Panc1 (cell line): ENCODE measurements around the gene DNAH3. TPM values are rescaled to one million over a fixed set of nuclear protein-coding genes. Genes with fewer than 3 reads are reported as not detected.
"Not testable (repeated sequence)": the region's sequence is repeated elsewhere in the genome, so short reads cannot be mapped to it uniquely, and the experiment has no call there.

Experiments used
- ATAC-seq: fragments of 200-7000 bp; cut with Tn5 transposase; 2 replicates; pipeline ENCODE4 v1.9.1; 2020; ENCODE audit warnings: mild to moderate bottlenecking, moderate library complexity
- BruUV-seq: library from RNA; stranded (reverse); fragments of 400-500 nt; replicated peaks from 2 replicates; lab custom pipeline; 2021; lab: Mats Ljungman, UMichigan
- CTCF ChIA-PET: fragments of 300-600 bp; sonication (Branson Sonifier 250); formaldehyde crosslinking; loops from one replicate; lab custom pipeline; 2022; ENCODE audit warnings: antibody characterized with exemption; lab: Charles Lee
- POLR2A ChIA-PET: fragments of 300-600 bp; sonication (Branson Sonifier 250); formaldehyde crosslinking; loops from one replicate; lab custom pipeline; 2022; ENCODE audit warnings: antibody characterized with exemption; lab: Charles Lee
- DNase-seq: peaks from one replicate; pipeline ENCODE4 v3.0.0-alpha.2; 2010; ENCODE audit warnings: low read depth, low spot score
- H3K27ac ChIP-seq: 2 replicates; pipeline ENCODE4 v1.5.1; 2011; ENCODE audit warnings: mild to moderate bottlenecking, low read length, inconsistent platforms
- H3K27me3 ChIP-seq: fragments of 200-500 bp; sonication (Bioruptor generic); 2 replicates; pipeline ENCODE4 v1.6.0; 2014; ENCODE audit warnings: low read length, inconsistent platforms; ENCODE audit not compliant: control insufficient read depth, insufficient read depth
- H3K36me3 ChIP-seq: fragments of 200-500 bp; sonication (Bioruptor generic); 2 replicates; pipeline ENCODE4 v1.5.1; 2014; ENCODE audit warnings: inconsistent platforms, mild to moderate bottlenecking, low read length, moderate library complexity; ENCODE audit not compliant: control insufficient read depth, insufficient read depth
- H3K4me1 ChIP-seq: 2 replicates; pipeline ENCODE4 v1.5.1; 2011; ENCODE audit warnings: inconsistent platforms, mild to moderate bottlenecking, low read length, moderate library complexity; ENCODE audit not compliant: control insufficient read depth, insufficient read depth
- H3K4me3 ChIP-seq, 2 experiments: 2 replicates each; pipeline ENCODE4 v1.5.1; 2011 to 2012; ENCODE audit warnings: low read depth in 2 of 2, low read length in 2 of 2, mild to moderate bottlenecking in 2 of 2, inconsistent platforms in 1 of 2, moderate library complexity in 1 of 2
- H3K9me3 ChIP-seq: fragments of 200-500 bp; sonication (Bioruptor generic); 2 replicates; pipeline ENCODE4 v1.5.1; 2014; ENCODE audit warnings: low read depth, mild to moderate bottlenecking, inconsistent platforms, low read length, moderate library complexity; ENCODE audit not compliant: control insufficient read depth, insufficient read depth
- CTCF ChIP-seq: fragments of 450-650 bp; IDR thresholded peaks from 2 replicates; pipeline ENCODE4 v1.5.1; 2017; ENCODE audit warnings: mild to moderate bottlenecking
- POLR2AphosphoS5 ChIP-seq: IDR thresholded peaks from 2 replicates; pipeline ENCODE4 v1.6.1; 2012; ENCODE audit warnings: mild to moderate bottlenecking, low read depth, low read length, moderate library complexity
- SIN3A ChIP-seq: IDR thresholded peaks from 2 replicates; pipeline ENCODE4 v1.6.1; 2012; ENCODE audit warnings: low read depth, mild to moderate bottlenecking, low read length, moderate library complexity, borderline replicate concordance; ENCODE audit not compliant: insufficient read depth
- TCF7L2 ChIP-seq: IDR thresholded peaks from 2 replicates; pipeline ENCODE4 v1.6.1; 2011; ENCODE audit warnings: mild to moderate bottlenecking, low read depth, low read length, inconsistent platforms
- in situ Hi-C: cut with HindIII; loops from 2 replicates; pipeline ENCODE4 v1.10.0; 2016; ENCODE audit warnings: low sequenced_read_pairs, low pct_unique_long_range_greater_than_20kb
- intact Hi-C: fragments of 100-400 bp; cut with micrococcal nuclease; formaldehyde crosslinking; loops from one replicate; pipeline ENCODE4 v1.10.0; 2022; ENCODE audit not compliant: unreplicated experiment
- total RNA-seq: library from RNA; stranded (reverse); gene quantifications from one replicate; pipeline ENCODE4 v1.2.1, GENCODE V29; 2021; ENCODE audit not compliant: unreplicated experiment
- TF ChIP-seq, protein P1 (sequence below), 2 experiments: IDR thresholded peaks; 2 replicates each; pipeline ENCODE4 v1.6.1; 2011 to 2012; ENCODE audit warnings: low read depth in 2 of 2, control low read depth in 1 of 2, low read length in 1 of 2, mild to moderate bottlenecking in 1 of 2, moderate library complexity in 1 of 2; ENCODE audit not compliant: insufficient read depth in 1 of 2

DNAH3 gene
- total RNA-seq, 1 experiment from 2014 or later, result 0.62 TPM

GRCh38 chr16:20984019-20984418 lies 166.6 kb downstream of the DNAH3 start:
- TF ChIP-seq CTCF (no peak), POLR2AphosphoS5 (no peak), TCF7L2 (no peak), SIN3A (no peak)
- TF ChIP-seq, protein P1, sequence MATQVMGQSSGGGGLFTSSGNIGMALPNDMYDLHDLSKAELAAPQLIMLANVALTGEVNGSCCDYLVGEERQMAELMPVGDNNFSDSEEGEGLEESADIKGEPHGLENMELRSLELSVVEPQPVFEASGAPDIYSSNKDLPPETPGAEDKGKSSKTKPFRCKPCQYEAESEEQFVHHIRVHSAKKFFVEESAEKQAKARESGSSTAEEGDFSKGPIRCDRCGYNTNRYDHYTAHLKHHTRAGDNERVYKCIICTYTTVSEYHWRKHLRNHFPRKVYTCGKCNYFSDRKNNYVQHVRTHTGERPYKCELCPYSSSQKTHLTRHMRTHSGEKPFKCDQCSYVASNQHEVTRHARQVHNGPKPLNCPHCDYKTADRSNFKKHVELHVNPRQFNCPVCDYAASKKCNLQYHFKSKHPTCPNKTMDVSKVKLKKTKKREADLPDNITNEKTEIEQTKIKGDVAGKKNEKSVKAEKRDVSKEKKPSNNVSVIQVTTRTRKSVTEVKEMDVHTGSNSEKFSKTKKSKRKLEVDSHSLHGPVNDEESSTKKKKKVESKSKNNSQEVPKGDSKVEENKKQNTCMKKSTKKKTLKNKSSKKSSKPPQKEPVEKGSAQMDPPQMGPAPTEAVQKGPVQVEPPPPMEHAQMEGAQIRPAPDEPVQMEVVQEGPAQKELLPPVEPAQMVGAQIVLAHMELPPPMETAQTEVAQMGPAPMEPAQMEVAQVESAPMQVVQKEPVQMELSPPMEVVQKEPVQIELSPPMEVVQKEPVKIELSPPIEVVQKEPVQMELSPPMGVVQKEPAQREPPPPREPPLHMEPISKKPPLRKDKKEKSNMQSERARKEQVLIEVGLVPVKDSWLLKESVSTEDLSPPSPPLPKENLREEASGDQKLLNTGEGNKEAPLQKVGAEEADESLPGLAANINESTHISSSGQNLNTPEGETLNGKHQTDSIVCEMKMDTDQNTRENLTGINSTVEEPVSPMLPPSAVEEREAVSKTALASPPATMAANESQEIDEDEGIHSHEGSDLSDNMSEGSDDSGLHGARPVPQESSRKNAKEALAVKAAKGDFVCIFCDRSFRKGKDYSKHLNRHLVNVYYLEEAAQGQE (IDR thresholded peaks at IDR 0.05; ENCODE audit: insufficient read depth in 1 of 2, low read depth in 2 of 2, low read length in 1 of 2), result no peak
- no peak overlapping the region for H3K4me3 ChIP-seq
- intact Hi-C loops (no loop called here), in situ Hi-C loops (no loop called here)
- H3K9me3 ChIP-seq, result no peaks in the 10 kb centered on the region
- H3K36me3 ChIP-seq, result no peaks in the 10 kb centered on the region
- H3K4me1 ChIP-seq, result no peaks in the 10 kb centered on the region
- ChIA-PET CTCF (interaction anchor here (0.6 kb wide), 1 partner anchor 244 kb away, joined by 4 read pairs; no protein-coding TSS in a partner anchor), POLR2A (no interaction called here)
- no peak overlapping the region for H3K27ac ChIP-seq
- no peak for DNase-seq
- no TSS peak for BruUV-seq
- H3K27me3 ChIP-seq, result no peaks in the 10 kb centered on the region
- ATAC-seq, result no peak

- BruUV-seq, result no TSS peak
- no peaks in the 10 kb centered on the region for H3K9me3 ChIP-seq
- no peaks in the 10 kb centered on the region for H3K27me3 ChIP-seq
- no peak for DNase-seq
- H3K4me1 ChIP-seq, result no peaks in the 10 kb centered on the region
- ChIA-PET POLR2A (no interaction called here), CTCF (no interaction called here)
- no peaks in the 10 kb centered on the region for H3K36me3 ChIP-seq
- no peak overlapping the region for H3K27ac ChIP-seq
- H3K4me3 ChIP-seq, result no peak overlapping the region
- intact Hi-C loops, result no loop called here
- in situ Hi-C loops, result no loop called here
- TF ChIP-seq POLR2AphosphoS5 (no peak), SIN3A (no peak), CTCF (no peak), TCF7L2 (no peak)
- TF ChIP-seq, protein P1 (IDR thresholded peaks at IDR 0.05; ENCODE audit: insufficient read depth in 1 of 2, low read depth in 2 of 2, low read length in 1 of 2), result no peak
- ATAC-seq, result no peak
These were observed 174.1 kb downstream of the DNAH3 start for GRCh38 chr16:20976576-20976975.

DNA sequence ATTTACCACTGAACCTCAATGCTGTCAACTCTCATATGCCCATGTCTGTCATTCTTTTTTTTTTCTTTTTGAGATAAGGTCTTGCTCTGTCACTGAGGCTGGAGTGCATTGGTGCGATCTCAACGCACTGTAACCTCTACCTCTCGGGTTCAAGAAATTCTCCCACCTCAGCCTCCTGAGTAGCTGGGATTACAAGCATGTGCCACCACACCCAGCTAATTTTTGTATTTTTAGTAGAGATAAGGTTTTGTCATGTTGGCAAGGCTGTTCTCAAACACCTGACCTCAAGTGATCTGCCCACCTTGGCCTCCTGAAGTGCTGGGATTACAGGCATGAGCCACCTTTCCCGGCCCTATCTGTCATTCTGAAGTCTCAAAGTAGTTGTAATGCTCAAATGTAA lies 177.4 kb downstream of the DNAH3 start:
- POLR2A ChIA-PET, result interaction anchor here (0.7 kb wide), 1 partner anchor 79 kb away, joined by 13 read pairs; no protein-coding TSS in a partner anchor
- CTCF ChIA-PET, ATAC-seq: not testable (repeated sequence)

More for the DNA sequence above, 177.4 kb downstream of the DNAH3 start:
- intact Hi-C loops, H3K4me3 ChIP-seq, in situ Hi-C loops, H3K4me1 ChIP-seq, H3K27me3 ChIP-seq, BruUV-seq, H3K27ac ChIP-seq, H3K9me3 ChIP-seq, DNase-seq, H3K36me3 ChIP-seq: not testable (repeated sequence)
